ENCODE measurements around the gene TAPT1. TPM values are rescaled to one million over a fixed set of nuclear protein-coding genes. Genes with fewer than 3 reads are reported as not detected.

TAPT1 gene
- polyA plus RNA-seq, 4 donors: 7.3 to 22.3 (median 13.6) TPM

DNA sequence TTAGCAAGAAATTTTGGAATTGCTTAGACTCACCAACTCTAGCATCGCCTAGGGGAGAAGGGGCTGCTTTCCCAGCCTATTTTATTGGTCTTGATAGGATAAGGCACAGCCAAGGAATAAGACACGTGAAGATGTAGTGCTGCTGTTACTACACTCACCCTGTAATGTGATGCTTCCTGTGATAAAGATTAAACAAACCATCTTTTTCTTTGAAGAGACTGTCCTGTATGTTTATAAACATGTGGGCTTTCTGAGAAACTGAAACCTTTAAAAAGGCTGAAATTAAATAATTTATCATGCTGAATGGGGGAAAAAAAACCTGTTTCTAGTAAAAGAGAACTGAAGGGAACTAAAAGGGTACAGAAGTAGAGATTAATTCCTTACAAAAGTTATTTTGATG is 13.2 kb downstream of the TAPT1 start:
- Histone ChIP-seq H3K9me3 (ENCODE audit: control insufficient read depth in 2 of 2, insufficient read depth in 1 of 2, low read depth in 1 of 2, low read length in 1 of 2) (no peaks in the 10 kb centered on the region), H3K36me3 (ENCODE audit: control insufficient read depth in 3 of 3, insufficient read depth in 2 of 3, low read depth in 1 of 3, low read length in 3 of 3) (peaks cover 3 to 5% (median 4%) of the 10 kb centered on the region in 3 donors), H3K4me1 (ENCODE audit: control insufficient read depth in 3 of 3, insufficient read depth in 2 of 3, low read depth in 1 of 3, low read length in 2 of 3) (peaks cover 0 to 6% (median 4%) of the 10 kb centered on the region in 3 donors), H3K4me3 (ENCODE audit: low read depth in 1 of 3, low read length in 3 of 3) (no peak overlapping the region), H3K27me3 (ENCODE audit: control insufficient read depth in 3 of 3, insufficient read depth in 3 of 3, low read length in 3 of 3) (no peaks in the 10 kb centered on the region), H3K27ac (ENCODE audit: low read depth in 1 of 3, low read length in 2 of 3) (no peak overlapping the region)
- 56 to 83% (median 80%) methylated on average over 2 of the region's 2 CpGs for WGBS, 3 donors
- FAIRE-seq (no peak), DNase-seq (no peak)

DNA sequence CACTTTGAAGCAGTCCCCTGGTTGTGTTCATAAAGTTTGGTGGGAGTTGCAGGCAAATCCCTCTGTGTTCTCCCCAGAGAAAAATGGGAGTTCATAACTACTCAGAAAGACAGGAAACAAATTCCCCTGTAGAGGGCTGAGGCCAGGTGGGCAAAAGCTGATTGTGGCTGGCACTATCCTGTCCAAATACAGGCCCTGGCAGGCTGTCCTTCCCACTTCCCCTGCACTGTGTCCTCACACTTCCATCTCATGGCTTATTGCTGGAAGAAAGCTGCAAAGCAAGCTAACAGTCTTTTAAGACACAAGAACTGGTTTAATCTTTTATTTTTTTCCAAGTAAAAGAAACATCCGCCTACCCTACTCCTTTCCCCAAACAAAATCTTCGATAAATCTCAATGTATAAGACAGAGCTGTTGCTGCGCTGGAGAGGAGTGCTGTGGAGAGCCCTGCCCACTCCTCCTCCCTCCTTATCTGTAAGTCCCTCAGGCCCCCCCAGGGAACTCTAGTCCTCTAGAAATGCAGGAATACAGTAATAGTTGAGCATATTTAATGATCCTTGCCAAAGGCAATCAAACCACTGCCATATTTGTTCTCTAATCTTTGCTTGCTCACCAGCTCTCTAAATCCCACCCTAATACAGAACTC is 14.0 kb downstream of the TAPT1 start:
- FAIRE-seq (no peak), DNase-seq (no peak)
- WGBS, 3 donors: 75 to 94% (median 91%) methylated on average over 3 of the region's 3 CpGs
- no peaks in the 10 kb centered on the region for H3K27me3 ChIP-seq (ENCODE audit: control insufficient read depth in 3 of 3, insufficient read depth in 3 of 3, low read length in 3 of 3)
- peaks cover 0 to 6% (median 4%) of the 10 kb centered on the region in 3 donors for H3K4me1 ChIP-seq (ENCODE audit: control insufficient read depth in 3 of 3, insufficient read depth in 2 of 3, low read depth in 1 of 3, low read length in 2 of 3)
- peaks cover 3 to 5% (median 4%) of the 10 kb centered on the region in 3 donors for H3K36me3 ChIP-seq (ENCODE audit: control insufficient read depth in 3 of 3, insufficient read depth in 2 of 3, low read depth in 1 of 3, low read length in 3 of 3)
- H3K4me3 ChIP-seq (ENCODE audit: low read depth in 1 of 3, low read length in 3 of 3): no peak overlapping the region
- H3K27ac ChIP-seq (ENCODE audit: low read depth in 1 of 3, low read length in 2 of 3): no peak overlapping the region
- H3K9me3 ChIP-seq (ENCODE audit: control insufficient read depth in 2 of 2, insufficient read depth in 1 of 2, low read depth in 1 of 2, low read length in 1 of 2): no peaks in the 10 kb centered on the region

DNA sequence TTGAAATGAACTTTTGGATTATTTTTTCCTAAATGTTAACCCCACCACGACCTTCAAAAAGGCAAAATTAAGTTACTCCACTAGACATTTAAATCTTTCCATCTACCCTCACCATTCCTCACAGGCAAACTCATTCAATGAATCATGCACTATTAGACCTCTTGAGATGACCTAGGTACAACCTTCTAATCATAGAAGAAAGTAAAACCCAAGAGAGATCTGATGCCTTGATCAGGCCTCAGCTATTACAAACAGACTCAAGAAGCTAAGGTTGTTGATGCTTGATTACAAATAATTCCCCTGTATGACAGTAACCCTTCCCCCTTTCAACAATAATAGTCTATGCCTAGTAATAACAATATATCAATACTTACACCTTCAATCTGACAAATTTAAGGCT is 18.9 kb downstream of the TAPT1 start:
- no peak overlapping the region for H3K4me3 ChIP-seq (ENCODE audit: low read depth in 1 of 3, low read length in 3 of 3)
- no peaks in the 10 kb centered on the region for H3K9me3 ChIP-seq (ENCODE audit: control insufficient read depth in 2 of 2, insufficient read depth in 1 of 2, low read depth in 1 of 2, low read length in 1 of 2)
- 91 to 97% (median 92%) methylated on average over 1 of the region's 1 CpG for WGBS, 3 donors
- peaks cover 0 to 6% (median 0%) of the 10 kb centered on the region in 3 donors for H3K4me1 ChIP-seq (ENCODE audit: control insufficient read depth in 3 of 3, insufficient read depth in 2 of 3, low read depth in 1 of 3, low read length in 2 of 3)
- no peaks in the 10 kb centered on the region for H3K27me3 ChIP-seq (ENCODE audit: control insufficient read depth in 3 of 3, insufficient read depth in 3 of 3, low read length in 3 of 3)
- peaks cover 0 to 13% (median 4%) of the 10 kb centered on the region in 3 donors for H3K36me3 ChIP-seq (ENCODE audit: control insufficient read depth in 3 of 3, insufficient read depth in 2 of 3, low read depth in 1 of 3, low read length in 3 of 3)
- no peak for DNase-seq
- FAIRE-seq: no peak
- H3K27ac ChIP-seq (ENCODE audit: low read depth in 1 of 3, low read length in 2 of 3): no peak overlapping the region

DNA sequence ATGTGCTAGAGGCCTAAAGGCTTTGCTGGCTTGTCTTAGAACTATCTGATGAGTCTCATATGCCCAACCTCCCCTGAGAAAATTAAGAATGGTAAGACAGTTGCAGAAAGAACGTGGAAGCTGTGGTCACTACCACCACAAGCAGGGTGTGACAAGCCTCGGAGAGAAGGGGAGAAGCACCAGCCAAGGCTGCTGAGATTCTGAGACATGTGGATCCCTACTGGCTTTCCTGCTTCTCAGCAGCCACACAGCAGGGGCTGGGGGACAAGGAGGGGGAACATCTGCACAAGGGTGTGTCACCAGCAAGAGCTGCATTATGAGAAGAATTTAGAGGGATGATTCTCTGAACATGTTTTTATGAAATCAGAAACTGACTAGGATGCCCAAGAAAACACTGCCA is 19.4 kb downstream of the TAPT1 start:
- Histone ChIP-seq H3K27ac (ENCODE audit: low read depth in 1 of 3, low read length in 2 of 3) (no peak overlapping the region), H3K4me1 (ENCODE audit: control insufficient read depth in 3 of 3, insufficient read depth in 2 of 3, low read depth in 1 of 3, low read length in 2 of 3) (peaks cover 0 to 6% (median 0%) of the 10 kb centered on the region in 3 donors), H3K27me3 (ENCODE audit: control insufficient read depth in 3 of 3, insufficient read depth in 3 of 3, low read length in 3 of 3) (no peaks in the 10 kb centered on the region), H3K9me3 (ENCODE audit: control insufficient read depth in 2 of 2, insufficient read depth in 1 of 2, low read depth in 1 of 2, low read length in 1 of 2) (no peaks in the 10 kb centered on the region), H3K36me3 (ENCODE audit: control insufficient read depth in 3 of 3, insufficient read depth in 2 of 3, low read depth in 1 of 3, low read length in 3 of 3) (peaks cover 0 to 9% (median 4%) of the 10 kb centered on the region in 3 donors), H3K4me3 (ENCODE audit: low read depth in 1 of 3, low read length in 3 of 3) (no peak overlapping the region)
- DNase-seq: no peak
- 58 to 72% (median 59%) methylated on average over 2 of the region's 2 CpGs for WGBS, 3 donors
- FAIRE-seq: no peak

DNA sequence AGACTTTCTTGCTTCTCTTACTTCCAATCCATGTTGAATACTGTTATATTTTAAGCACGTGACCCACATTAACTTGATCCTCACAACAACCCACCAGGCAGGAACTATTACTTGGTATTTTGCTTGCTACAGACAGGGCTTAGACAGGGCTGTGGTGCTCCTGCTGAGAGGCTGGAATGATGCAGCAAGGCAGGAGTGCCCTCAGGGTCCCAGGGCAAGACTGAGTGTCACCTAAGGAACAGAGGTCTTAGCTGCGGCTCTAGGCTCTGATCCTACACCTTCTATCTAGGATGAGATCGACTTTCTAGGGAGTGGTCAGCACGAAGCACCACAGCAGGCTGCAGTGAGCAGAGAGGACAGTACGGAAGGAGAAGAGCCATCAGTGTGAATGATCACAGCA is 20.0 kb downstream of the TAPT1 start:
- H3K36me3 ChIP-seq (ENCODE audit: control insufficient read depth in 3 of 3, insufficient read depth in 2 of 3, low read depth in 1 of 3, low read length in 3 of 3): peaks cover 0 to 12% (median 4%) of the 10 kb centered on the region in 3 donors
- H3K27me3 ChIP-seq (ENCODE audit: control insufficient read depth in 3 of 3, insufficient read depth in 3 of 3, low read length in 3 of 3): no peaks in the 10 kb centered on the region
- H3K27ac ChIP-seq (ENCODE audit: low read depth in 1 of 3, low read length in 2 of 3): no peak overlapping the region
- H3K4me1 ChIP-seq (ENCODE audit: control insufficient read depth in 3 of 3, insufficient read depth in 2 of 3, low read depth in 1 of 3, low read length in 2 of 3): peaks cover 0 to 6% (median 0%) of the 10 kb centered on the region in 3 donors
- no peak overlapping the region for H3K4me3 ChIP-seq (ENCODE audit: low read depth in 1 of 3, low read length in 3 of 3)
- H3K9me3 ChIP-seq (ENCODE audit: control insufficient read depth in 2 of 2, insufficient read depth in 1 of 2, low read depth in 1 of 2, low read length in 1 of 2): no peaks in the 10 kb centered on the region
- FAIRE-seq: no peak
- DNase-seq: no peak
- 88 to 90% (median 89%) methylated on average over 5 of the region's 5 CpGs for WGBS, 3 donors

DNA sequence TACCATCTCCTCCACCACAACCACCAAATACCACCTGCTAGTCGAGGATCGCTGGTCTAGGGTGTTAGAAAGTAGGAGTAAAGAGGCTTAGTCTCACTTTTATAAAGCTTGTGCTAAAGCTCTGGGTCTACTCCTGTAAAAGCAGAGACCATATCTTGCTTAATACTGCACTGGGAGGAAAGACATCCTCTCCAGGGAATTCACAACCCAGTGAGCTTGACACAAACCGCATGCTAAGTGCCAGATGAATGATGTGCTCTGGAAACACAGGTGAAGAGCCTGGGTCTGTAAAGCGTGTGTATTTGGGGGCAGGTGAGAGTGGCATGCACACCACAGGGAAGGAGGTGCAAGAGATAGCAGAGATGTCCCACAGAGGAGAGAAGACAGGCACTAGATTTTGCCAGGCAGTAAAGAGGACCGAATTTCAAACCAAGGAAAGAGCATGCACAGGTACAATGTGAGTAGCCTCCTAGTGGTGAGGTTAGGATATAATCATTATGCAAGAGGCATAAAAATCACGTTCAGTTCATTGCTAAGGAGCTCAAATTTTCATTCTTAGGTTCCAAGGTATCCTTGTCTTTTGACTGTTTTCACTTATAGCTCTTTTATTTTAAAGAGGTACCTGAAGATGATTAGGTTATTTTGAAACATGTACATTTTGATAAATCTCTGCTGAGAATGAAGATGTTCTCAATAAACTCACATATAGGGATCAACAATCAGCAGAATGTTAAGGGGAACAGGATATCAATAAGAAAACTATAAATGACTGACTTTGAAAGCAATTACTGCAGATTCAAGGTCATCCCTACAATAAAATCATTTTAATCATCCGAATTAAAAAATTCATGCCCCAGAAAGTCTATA is 20.7 kb downstream of the TAPT1 start:
- Histone ChIP-seq H3K36me3 (ENCODE audit: control insufficient read depth in 3 of 3, insufficient read depth in 2 of 3, low read depth in 1 of 3, low read length in 3 of 3) (peaks cover 0 to 12% (median 4%) of the 10 kb centered on the region in 3 donors), H3K4me3 (ENCODE audit: low read depth in 1 of 3, low read length in 3 of 3) (no peak overlapping the region), H3K9me3 (ENCODE audit: control insufficient read depth in 2 of 2, insufficient read depth in 1 of 2, low read depth in 1 of 2, low read length in 1 of 2) (no peaks in the 10 kb centered on the region), H3K4me1 (ENCODE audit: control insufficient read depth in 3 of 3, insufficient read depth in 2 of 3, low read depth in 1 of 3, low read length in 2 of 3) (peaks cover 0 to 6% (median 0%) of the 10 kb centered on the region in 3 donors), H3K27ac (ENCODE audit: low read depth in 1 of 3, low read length in 2 of 3) (no peak overlapping the region), H3K27me3 (ENCODE audit: control insufficient read depth in 3 of 3, insufficient read depth in 3 of 3, low read length in 3 of 3) (no peaks in the 10 kb centered on the region)
- FAIRE-seq: no peak
- 63 to 66% (median 64%) methylated on average over 7 of the region's 7 CpGs for WGBS, 3 donors
- DNase-seq: peak; percentile 36

DNA sequence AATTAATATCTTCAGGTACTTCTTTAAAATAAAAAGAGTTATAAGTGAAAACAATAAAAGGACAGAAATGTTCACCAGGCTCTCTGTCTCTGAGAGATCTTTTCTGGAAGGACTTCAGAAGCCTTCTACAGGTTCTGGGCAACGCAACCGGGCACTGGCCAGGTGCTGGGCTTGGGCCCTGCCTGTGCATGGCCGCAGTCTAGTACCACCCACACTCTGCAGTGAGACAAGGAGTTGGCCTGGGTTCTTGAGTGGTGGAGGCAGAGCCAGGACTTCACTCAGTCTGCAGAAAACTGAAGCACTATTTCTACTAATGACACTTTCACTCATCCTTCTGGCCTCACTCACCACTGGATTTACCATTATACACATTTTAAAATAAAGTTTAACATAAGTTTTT is 21.8 kb downstream of the TAPT1 start:
- Histone ChIP-seq H3K4me1 (ENCODE audit: control insufficient read depth in 3 of 3, insufficient read depth in 2 of 3, low read depth in 1 of 3, low read length in 2 of 3) (peaks cover 0 to 6% (median 0%) of the 10 kb centered on the region in 3 donors), H3K27ac (ENCODE audit: low read depth in 1 of 3, low read length in 2 of 3) (no peak overlapping the region), H3K4me3 (ENCODE audit: low read depth in 1 of 3, low read length in 3 of 3) (no peak overlapping the region), H3K27me3 (ENCODE audit: control insufficient read depth in 3 of 3, insufficient read depth in 3 of 3, low read length in 3 of 3) (no peaks in the 10 kb centered on the region), H3K36me3 (ENCODE audit: control insufficient read depth in 3 of 3, insufficient read depth in 2 of 3, low read depth in 1 of 3, low read length in 3 of 3) (peaks cover 0 to 16% (median 2%) of the 10 kb centered on the region in 3 donors), H3K9me3 (ENCODE audit: control insufficient read depth in 2 of 2, insufficient read depth in 1 of 2, low read depth in 1 of 2, low read length in 1 of 2) (no peaks in the 10 kb centered on the region)
- 84 to 95% (median 93%) methylated on average over 3 of the region's 3 CpGs for WGBS, 3 donors
- DNase-seq (no peak), FAIRE-seq (no peak)

DNA sequence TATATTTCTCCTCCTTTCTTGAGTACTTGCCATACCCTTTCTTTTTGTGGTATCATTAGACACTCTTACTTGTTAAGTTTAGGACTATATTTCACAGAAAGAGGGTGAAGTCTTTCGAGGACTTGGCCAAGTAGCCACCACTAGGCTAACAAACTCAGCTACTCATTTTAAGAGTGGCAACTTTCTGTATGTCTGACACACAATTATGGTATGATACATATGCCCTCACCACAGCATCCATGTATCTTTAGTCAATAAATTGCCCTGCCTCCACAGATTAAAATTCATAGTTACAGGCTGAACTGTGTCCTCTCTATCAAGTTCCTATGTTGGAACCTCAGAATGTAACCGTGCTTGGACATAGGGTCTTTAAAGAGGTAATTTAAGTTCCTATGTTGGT is 23.2 kb downstream of the TAPT1 start:
- DNase-seq (no peak), FAIRE-seq (no peak)
- Histone ChIP-seq H3K27ac (ENCODE audit: low read depth in 1 of 3, low read length in 2 of 3) (no peak overlapping the region), H3K4me1 (ENCODE audit: control insufficient read depth in 3 of 3, insufficient read depth in 2 of 3, low read depth in 1 of 3, low read length in 2 of 3) (peaks cover 0 to 6% (median 0%) of the 10 kb centered on the region in 3 donors), H3K27me3 (ENCODE audit: control insufficient read depth in 3 of 3, insufficient read depth in 3 of 3, low read length in 3 of 3) (no peaks in the 10 kb centered on the region), H3K36me3 (ENCODE audit: control insufficient read depth in 3 of 3, insufficient read depth in 2 of 3, low read depth in 1 of 3, low read length in 3 of 3) (peaks cover 0 to 16% (median 0%) of the 10 kb centered on the region in 3 donors), H3K9me3 (ENCODE audit: control insufficient read depth in 2 of 2, insufficient read depth in 1 of 2, low read depth in 1 of 2, low read length in 1 of 2) (no peaks in the 10 kb centered on the region), H3K4me3 (ENCODE audit: low read depth in 1 of 3, low read length in 3 of 3) (no peak overlapping the region)
- 92 to 99% (median 94%) methylated on average over 2 of the region's 2 CpGs for WGBS, 3 donors
